Measurements from ENCODE around the gene C10orf71. TPM values are rescaled to one million over a fixed set of nuclear protein-coding genes. Genes with fewer than 3 reads are reported as not detected.

C10orf71 gene
- total RNA-seq, 1 donor, result not detected

GRCh38 chr10:49265885-49266284 is 33.1 kb upstream of the C10orf71 start:
- DNase-seq (ENCODE audit: low read depth), result no peak
- no peak for TF ChIP-seq CTCF (IDR thresholded peaks at IDR 0.05; ENCODE audit: insufficient read depth, low read depth, low read length)
- H3K4me3 ChIP-seq (ENCODE audit: low read depth, low read length), result no peak overlapping the region

- H3K4me3 ChIP-seq (ENCODE audit: low read depth, low read length), result no peak overlapping the region
- no peak for TF ChIP-seq CTCF (IDR thresholded peaks at IDR 0.05; ENCODE audit: insufficient read depth, low read depth, low read length)
- no peak for DNase-seq (ENCODE audit: low read depth)
These were observed 30.8 kb upstream of the C10orf71 start for GRCh38 chr10:49268185-49268584.

- no peak overlapping the region for H3K4me3 ChIP-seq (ENCODE audit: low read depth, low read length)
- no peak for TF ChIP-seq CTCF (IDR thresholded peaks at IDR 0.05; ENCODE audit: insufficient read depth, low read depth, low read length)
- DNase-seq (ENCODE audit: low read depth), result no peak
These were observed 29.4 kb upstream of the C10orf71 start for GRCh38 chr10:49269523-49269922.

- H3K4me3 ChIP-seq (ENCODE audit: low read depth, low read length), result no peak overlapping the region
- no peak for TF ChIP-seq CTCF (IDR thresholded peaks at IDR 0.05; ENCODE audit: insufficient read depth, low read depth, low read length)
- DNase-seq (ENCODE audit: low read depth), result no peak
These were observed 28.4 kb upstream of the C10orf71 start for GRCh38 chr10:49270565-49270964.

- no peak overlapping the region for H3K4me3 ChIP-seq (ENCODE audit: low read depth, low read length)
- no peak for DNase-seq (ENCODE audit: low read depth)
- no peak for TF ChIP-seq CTCF (IDR thresholded peaks at IDR 0.05; ENCODE audit: insufficient read depth, low read depth, low read length)
These were observed 27.6 kb upstream of the C10orf71 start for GRCh38 chr10:49271346-49271745.

GRCh38 chr10:49272251-49273081 is 26.5 kb upstream of the C10orf71 start:
- peak; percentile 14 for DNase-seq (ENCODE audit: low read depth)
- TF ChIP-seq CTCF (IDR thresholded peaks at IDR 0.05; ENCODE audit: insufficient read depth, low read depth, low read length), result no peak
- no peak overlapping the region for H3K4me3 ChIP-seq (ENCODE audit: low read depth, low read length)

GRCh38 chr10:49273082-49273465 is 25.9 kb upstream of the C10orf71 start:
- TF ChIP-seq CTCF (IDR thresholded peaks at IDR 0.05; ENCODE audit: insufficient read depth, low read depth, low read length), result no peak
- DNase-seq (ENCODE audit: low read depth), result no peak
- H3K4me3 ChIP-seq (ENCODE audit: low read depth, low read length), result no peak overlapping the region

Data from fibroblast of villous mesenchyme (primary cell).